Measurements from ENCODE around the gene IFFO2. TPM values are rescaled to one million over a fixed set of nuclear protein-coding genes. Genes with fewer than 3 reads are reported as not detected.

IFFO2 gene
- total RNA-seq, 1 experiment from 2014 or later: 15.6 TPM

DNA sequence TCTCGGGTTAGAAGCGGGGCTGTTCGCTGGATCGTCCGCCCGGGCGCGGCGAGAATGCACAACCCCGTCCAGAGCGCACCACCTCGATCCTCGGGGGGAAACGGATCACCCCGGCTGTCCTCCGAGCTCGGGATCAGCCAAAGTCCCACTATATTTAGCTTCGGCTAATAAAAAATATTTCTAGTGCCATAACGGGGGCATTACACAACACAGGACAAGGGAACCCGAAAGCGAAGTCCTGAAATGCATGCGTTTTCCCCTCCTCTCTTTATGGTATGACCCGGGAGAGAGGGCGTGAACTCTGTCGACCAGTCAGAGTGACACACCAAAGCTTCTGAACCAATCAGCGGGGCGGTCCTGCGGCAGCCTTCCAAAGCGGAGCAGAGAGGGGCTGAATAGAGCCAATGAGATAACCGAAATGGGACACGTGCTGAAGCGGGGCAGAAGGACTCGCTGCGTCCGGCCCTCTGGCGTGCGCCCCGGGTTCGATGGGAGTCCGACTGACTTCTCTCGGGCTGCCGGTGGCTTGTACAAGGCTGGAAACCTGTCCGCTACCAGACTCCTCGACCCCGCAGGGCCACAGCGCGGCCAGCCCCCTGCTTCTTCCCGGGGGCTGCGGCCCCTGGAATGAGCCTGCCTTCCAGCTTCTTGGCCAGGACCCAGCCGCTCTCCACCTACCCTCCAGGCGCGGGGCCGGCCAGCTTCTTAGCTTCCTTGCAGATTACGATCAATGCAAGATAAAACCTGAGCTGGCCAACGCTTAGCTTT, 53.8 kb downstream of the IFFO2 start, which contains the start of gene ALDH4A1:
ALDH4A1 (minus strand) TSS at position 33 of the 768 bp plus-strand sequence; CDS start at position 1, 32 bp downstream.
- no peaks in the 10 kb centered on the region for H4K20me1 ChIP-seq (ENCODE audit: insufficient read depth)
- ATAC-seq (peak; percentile 97), DNase-seq (ENCODE audit: low read depth, low spot score) (peak; percentile 98)
- H3K27ac ChIP-seq (ENCODE audit: low read depth, low read length): peak within 1 kb of the TSS; percentile 64
- H3K9me2 ChIP-seq (ENCODE audit: insufficient read depth): no peaks in the 10 kb centered on the region
- TF ChIP-seq POLR2A (IDR thresholded peaks at IDR 0.05; ENCODE audit: borderline replicate concordance, extremely low read depth, insufficient read depth, insufficient read length): peak; percentile 57
- TF ChIP-seq, protein P1, sequence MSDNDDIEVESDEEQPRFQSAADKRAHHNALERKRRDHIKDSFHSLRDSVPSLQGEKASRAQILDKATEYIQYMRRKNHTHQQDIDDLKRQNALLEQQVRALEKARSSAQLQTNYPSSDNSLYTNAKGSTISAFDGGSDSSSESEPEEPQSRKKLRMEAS (IDR thresholded peaks at IDR 0.05): peak; percentile 96
- TF ChIP-seq, protein P2, sequence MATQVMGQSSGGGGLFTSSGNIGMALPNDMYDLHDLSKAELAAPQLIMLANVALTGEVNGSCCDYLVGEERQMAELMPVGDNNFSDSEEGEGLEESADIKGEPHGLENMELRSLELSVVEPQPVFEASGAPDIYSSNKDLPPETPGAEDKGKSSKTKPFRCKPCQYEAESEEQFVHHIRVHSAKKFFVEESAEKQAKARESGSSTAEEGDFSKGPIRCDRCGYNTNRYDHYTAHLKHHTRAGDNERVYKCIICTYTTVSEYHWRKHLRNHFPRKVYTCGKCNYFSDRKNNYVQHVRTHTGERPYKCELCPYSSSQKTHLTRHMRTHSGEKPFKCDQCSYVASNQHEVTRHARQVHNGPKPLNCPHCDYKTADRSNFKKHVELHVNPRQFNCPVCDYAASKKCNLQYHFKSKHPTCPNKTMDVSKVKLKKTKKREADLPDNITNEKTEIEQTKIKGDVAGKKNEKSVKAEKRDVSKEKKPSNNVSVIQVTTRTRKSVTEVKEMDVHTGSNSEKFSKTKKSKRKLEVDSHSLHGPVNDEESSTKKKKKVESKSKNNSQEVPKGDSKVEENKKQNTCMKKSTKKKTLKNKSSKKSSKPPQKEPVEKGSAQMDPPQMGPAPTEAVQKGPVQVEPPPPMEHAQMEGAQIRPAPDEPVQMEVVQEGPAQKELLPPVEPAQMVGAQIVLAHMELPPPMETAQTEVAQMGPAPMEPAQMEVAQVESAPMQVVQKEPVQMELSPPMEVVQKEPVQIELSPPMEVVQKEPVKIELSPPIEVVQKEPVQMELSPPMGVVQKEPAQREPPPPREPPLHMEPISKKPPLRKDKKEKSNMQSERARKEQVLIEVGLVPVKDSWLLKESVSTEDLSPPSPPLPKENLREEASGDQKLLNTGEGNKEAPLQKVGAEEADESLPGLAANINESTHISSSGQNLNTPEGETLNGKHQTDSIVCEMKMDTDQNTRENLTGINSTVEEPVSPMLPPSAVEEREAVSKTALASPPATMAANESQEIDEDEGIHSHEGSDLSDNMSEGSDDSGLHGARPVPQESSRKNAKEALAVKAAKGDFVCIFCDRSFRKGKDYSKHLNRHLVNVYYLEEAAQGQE (IDR thresholded peaks at IDR 0.05; ENCODE audit: low read depth): no peak
- TF ChIP-seq, protein P3, sequence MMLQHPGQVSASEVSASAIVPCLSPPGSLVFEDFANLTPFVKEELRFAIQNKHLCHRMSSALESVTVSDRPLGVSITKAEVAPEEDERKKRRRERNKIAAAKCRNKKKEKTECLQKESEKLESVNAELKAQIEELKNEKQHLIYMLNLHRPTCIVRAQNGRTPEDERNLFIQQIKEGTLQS (IDR thresholded peaks at IDR 0.05): no peak
- peak; percentile 92 for TF ChIP-seq SP1 (IDR thresholded peaks at IDR 0.05; ENCODE audit: low read depth)
- TF ChIP-seq POLR2AphosphoS5 (IDR thresholded peaks at IDR 0.05; ENCODE audit: low read depth, low read length): peak; percentile 52
- TF ChIP-seq EGR1 (IDR thresholded peaks at IDR 0.05; ENCODE audit: low read depth): no peak
- TF ChIP-seq JUND (IDR thresholded peaks at IDR 0.05): peak; percentile 75
- peak; percentile 61 for TF ChIP-seq TCF7L2 (IDR thresholded peaks at IDR 0.05; ENCODE audit: borderline replicate concordance, extremely low read depth, insufficient read depth, insufficient read length)
- H2AFZ ChIP-seq (ENCODE audit: low read depth, low read length, poor library complexity, severe bottlenecking): peak within 1 kb of the TSS; percentile 79
- peak within 1 kb of the TSS; percentile 75 for H3K9ac ChIP-seq (ENCODE audit: low read length)
- CTCF ChIA-PET: interaction anchor here (0.6 to 3.6 kb wide), 10 partner anchors 10 to 327 kb away, joined by 3 to 38 read pairs (median 4); no protein-coding TSS in a partner anchor
- peak within 1 kb of the TSS; percentile 78 for H3K4me2 ChIP-seq (ENCODE audit: low read length)
- H3K79me2 ChIP-seq (ENCODE audit: insufficient read depth, low read length): no peaks in the 10 kb centered on the region
- no peaks in the 10 kb centered on the region for H3K36me3 ChIP-seq (ENCODE audit: control insufficient read depth in 1 of 2, insufficient read depth in 2 of 2, low read length in 2 of 2)
- no peaks in the 10 kb centered on the region for H3K9me3 ChIP-seq (ENCODE audit: control insufficient read depth in 1 of 2, insufficient read depth in 1 of 2, low read depth in 1 of 2, low read length in 2 of 2)
- intact Hi-C loops (cut with micrococcal nuclease): loop anchor here (5.0 to 10.0 kb wide), 2 partner anchors 110 to 752 kb away; no protein-coding TSS in a partner anchor
- peaks cover 12 to 18% of the 10 kb centered on the region in 2 experiments for H3K4me1 ChIP-seq (ENCODE audit: control insufficient read depth in 1 of 2, insufficient read depth in 2 of 2, low read length in 2 of 2)
- BruUV-seq (replicated peaks): no TSS peak
- RAD21 ChIA-PET (ENCODE audit: low non-redundant PET in 1 of 2, low total read pairs in 2 of 2, uncharacterized antibody in 2 of 2, unreplicated experiment in 2 of 2): interaction anchor here in 1 of 2 experiments (0.6 kb wide), 1 partner anchor 156 kb away, joined by 3 read pairs; no protein-coding TSS in a partner anchor
- peak within 1 kb of the TSS; percentile 69 to 81 for H3K4me3 ChIP-seq (replicated peaks in 1 of 2; ENCODE audit: low read depth in 1 of 2, low read length in 2 of 2)
- H3K27me3 ChIP-seq (ENCODE audit: insufficient read depth, low read length): no peaks in the 10 kb centered on the region
- POLR2A ChIA-PET: interaction anchor here (0.9 kb wide), 3 partner anchors 9 to 70 kb away, joined by 3 to 4 read pairs (median 3); no protein-coding TSS in a partner anchor
